Fibroblast of villous mesenchyme (primary cell): ENCODE measurements around the gene RXRA. TPM values are rescaled to one million over a fixed set of nuclear protein-coding genes. Genes with fewer than 3 reads are reported as not detected.

ENCODE experiments used
- DNase-seq: peaks from one replicate; pipeline ENCODE4 v3.0.0-alpha.2; 2010; ENCODE audit warnings: low read depth
- H3K4me3 ChIP-seq: 2 replicates; pipeline ENCODE4 v1.5.1; 2011; ENCODE audit warnings: low read depth, mild to moderate bottlenecking, low read length
- CTCF ChIP-seq: IDR thresholded peaks from 2 replicates; pipeline ENCODE4 v1.5.1; 2012; ENCODE audit warnings: low read depth, mild to moderate bottlenecking, low read length; ENCODE audit not compliant: insufficient read depth
- total RNA-seq: library from RNA; depleted of rRNA; stranded (reverse); fragments of >200 nt; gene quantifications from 2 replicates; pipeline ENCODE4 v1.2.3, GENCODE V29; 2012

RXRA gene
- total RNA-seq, 1 donor: 16.0 TPM

GRCh38 chr9:134289241-134289875 lies 36.9 kb upstream of the RXRA start:
- DNase-seq: no peak
- H3K4me3 ChIP-seq: no peak overlapping the region
- TF ChIP-seq CTCF: no peak

- H3K4me3 ChIP-seq: no peak overlapping the region
- no peak for TF ChIP-seq CTCF
- no peak for DNase-seq
Measured at GRCh38 chr9:134290603-134291451, 35.4 kb upstream of the RXRA start.

- no peak for DNase-seq
- TF ChIP-seq CTCF: no peak
- no peak overlapping the region for H3K4me3 ChIP-seq
Measured at GRCh38 chr9:134291452-134291881, 34.8 kb upstream of the RXRA start.

- H3K4me3 ChIP-seq: no peak overlapping the region
- DNase-seq: no peak
- TF ChIP-seq CTCF: no peak
Measured at GRCh38 chr9:134291961-134292871, 34.0 kb upstream of the RXRA start.

- H3K4me3 ChIP-seq: no peak overlapping the region
- DNase-seq: no peak
- no peak for TF ChIP-seq CTCF
Measured at GRCh38 chr9:134293031-134293521, 33.2 kb upstream of the RXRA start.

- peak overlapping the region; percentile 21 for H3K4me3 ChIP-seq
- TF ChIP-seq CTCF: no peak
- peak; percentile 11 for DNase-seq
Measured at GRCh38 chr9:134293611-134294152, 32.6 kb upstream of the RXRA start.
